ENCODE measurements around the gene TAS2R41.

GRCh38 chr7:143499246-143499645 is 21.6 kb downstream of the TAS2R41 start:
- TF ChIP-seq CTCF (IDR thresholded peaks at IDR 0.05): no peak
- TF ChIP-seq POLR2A (IDR thresholded peaks at IDR 0.05): no peak
